Astrocyte (in vitro differentiated cells and primary cell): Measurements from ENCODE around the gene CRYAB. TPM values are rescaled to one million over a fixed set of nuclear protein-coding genes. Genes with fewer than 3 reads are reported as not detected.
A peak's percentile ranks its signal among the peaks of the same experiment; 100 is the strongest.

Experiments
- DNase-seq: peaks from one replicate; pipeline ENCODE4 v3.0.0-alpha.2; 2010; ENCODE audit warnings: low read depth
- FAIRE-seq: peaks from 2 replicates; lab custom pipeline; 2011; peaks lifted over from hg19 to GRCh38; lab: Jason Lieb, UNC
- H2AFZ ChIP-seq: 2 replicates; pipeline ENCODE4 v1.6.0; 2012; ENCODE audit warnings: low read depth, low read length, inconsistent platforms
- H3K27ac ChIP-seq: 2 replicates; pipeline ENCODE4 v1.5.1; 2011; ENCODE audit warnings: low read depth, low read length, inconsistent platforms
- H3K27me3 ChIP-seq: 2 replicates; pipeline ENCODE4 v1.6.0; 2011; ENCODE audit warnings: low read length, inconsistent platforms; ENCODE audit not compliant: insufficient read depth
- H3K36me3 ChIP-seq: 2 replicates; pipeline ENCODE4 v1.5.1; 2011; ENCODE audit warnings: low read length, inconsistent platforms; ENCODE audit not compliant: insufficient read depth
- H3K4me1 ChIP-seq: 2 replicates; pipeline ENCODE4 v1.5.1; 2011; ENCODE audit warnings: low read length, inconsistent platforms; ENCODE audit not compliant: insufficient read depth
- H3K4me2 ChIP-seq: 2 replicates; pipeline ENCODE4 v1.6.0; 2012; ENCODE audit warnings: low read length, inconsistent platforms
- H3K4me3 ChIP-seq: 2 replicates; pipeline ENCODE4 v1.5.1; 2011; ENCODE audit warnings: low read depth, mild to moderate bottlenecking, low read length, inconsistent platforms; ENCODE audit not compliant: insufficient read depth
- H3K79me2 ChIP-seq: 2 replicates; pipeline ENCODE4 v1.6.0; 2012; ENCODE audit warnings: mild to moderate bottlenecking, low read length, inconsistent platforms; ENCODE audit not compliant: insufficient read depth
- H3K9ac ChIP-seq: 2 replicates; pipeline ENCODE4 v1.6.0; 2012; ENCODE audit warnings: mild to moderate bottlenecking, low read length, inconsistent platforms
- H3K9me3 ChIP-seq: 2 replicates; pipeline ENCODE4 v1.5.1; 2012; ENCODE audit warnings: low read depth, mild to moderate bottlenecking, low read length, inconsistent platforms; ENCODE audit not compliant: insufficient read depth
- H4K20me1 ChIP-seq: 2 replicates; pipeline ENCODE4 v1.6.0; 2012; ENCODE audit warnings: low read length, inconsistent platforms; ENCODE audit not compliant: insufficient read depth
- H3K27ac Mint-ChIP-seq: one replicate; pipeline ENCODE4 v1.8.0; 2021; ENCODE audit warnings: mild to moderate bottlenecking, mixed read lengths; ENCODE audit not compliant: unreplicated experiment
- H3K27me3 Mint-ChIP-seq: one replicate; pipeline ENCODE4 v1.8.0; 2021; ENCODE audit warnings: low read depth, mixed read lengths; ENCODE audit not compliant: unreplicated experiment
- H3K36me3 Mint-ChIP-seq: one replicate; pipeline ENCODE4 v1.8.0; 2021; ENCODE audit warnings: low read depth, mixed read lengths; ENCODE audit not compliant: unreplicated experiment
- H3K4me1 Mint-ChIP-seq: one replicate; pipeline ENCODE4 v1.8.0; 2021; ENCODE audit warnings: low read depth, mixed read lengths; ENCODE audit not compliant: unreplicated experiment
- H3K4me3 Mint-ChIP-seq: one replicate; pipeline ENCODE4 v1.8.0; 2021; ENCODE audit warnings: mild to moderate bottlenecking, moderate library complexity, mixed read lengths; ENCODE audit not compliant: unreplicated experiment
- H3K9me3 Mint-ChIP-seq: one replicate; pipeline ENCODE4 v1.8.0; 2021; ENCODE audit warnings: mild to moderate bottlenecking, mixed read lengths; ENCODE audit not compliant: unreplicated experiment
- CTCF ChIP-seq: IDR thresholded peaks from 2 replicates; pipeline ENCODE4 v1.5.1; 2011; ENCODE audit warnings: low read depth, mild to moderate bottlenecking, inconsistent platforms, low read length, moderate library complexity; ENCODE audit not compliant: insufficient read depth
- EZH2 ChIP-seq: IDR thresholded peaks from 2 replicates; pipeline ENCODE4 v1.6.1; 2012; ENCODE audit warnings: mild to moderate bottlenecking, low read length, inconsistent platforms; ENCODE audit not compliant: insufficient read depth
- total RNA-seq: library from RNA; stranded (reverse); gene quantifications from 2 replicates; pipeline ENCODE4 v1.2.1, GENCODE V29; 2021

Gene CRYAB
- total RNA-seq, 1 donor from 2014 or later: 5.7 TPM

GRCh38 chr11:111922803-111923202 is 11.2 kb upstream of the CRYAB start:
- Mint-ChIP-seq H3K27ac (peak overlapping the region; percentile 12), H3K4me3 (no peak overlapping the region), H3K4me1 (peaks cover 9% of the 10 kb centered on the region), H3K27me3 (peaks cover 4% of the 10 kb centered on the region), H3K9me3 (no peaks in the 10 kb centered on the region), H3K36me3 (no peaks in the 10 kb centered on the region)
- H4K20me1 ChIP-seq: no peaks in the 10 kb centered on the region
- H3K36me3 ChIP-seq: no peaks in the 10 kb centered on the region
- no peak for FAIRE-seq
- no peaks in the 10 kb centered on the region for H3K27me3 ChIP-seq
- DNase-seq: peak; percentile 72
- TF ChIP-seq EZH2: no peak
- peaks cover 21% of the 10 kb centered on the region for H3K4me1 ChIP-seq
- H3K4me2 ChIP-seq: peak overlapping the region; percentile 58
- H3K79me2 ChIP-seq: no peaks in the 10 kb centered on the region
- no peaks in the 10 kb centered on the region for H3K9me3 ChIP-seq
- H3K27ac ChIP-seq: no peak overlapping the region
- no peak overlapping the region for H2AFZ ChIP-seq
- H3K4me3 ChIP-seq: no peak overlapping the region
- peak overlapping the region; percentile 25 for H3K9ac ChIP-seq

- no peak overlapping the region for H3K9ac ChIP-seq
- no peak overlapping the region for H3K27ac ChIP-seq
- H3K36me3 Mint-ChIP-seq: no peaks in the 10 kb centered on the region
- H3K27me3 ChIP-seq: no peaks in the 10 kb centered on the region
- TF ChIP-seq CTCF: no peak
- no peak for TF ChIP-seq EZH2
- H3K9me3 Mint-ChIP-seq: no peaks in the 10 kb centered on the region
- no peak overlapping the region for H3K4me3 Mint-ChIP-seq
- peaks cover 4% of the 10 kb centered on the region for H3K27me3 Mint-ChIP-seq
- peaks cover 18% of the 10 kb centered on the region for H3K4me1 ChIP-seq
- H4K20me1 ChIP-seq: no peaks in the 10 kb centered on the region
- no peaks in the 10 kb centered on the region for H3K9me3 ChIP-seq
- H3K4me1 Mint-ChIP-seq: peaks cover 9% of the 10 kb centered on the region
- DNase-seq: no peak
- H3K27ac Mint-ChIP-seq: no peak overlapping the region
- H3K4me2 ChIP-seq: no peak overlapping the region
- H3K36me3 ChIP-seq: no peaks in the 10 kb centered on the region
- no peak overlapping the region for H3K4me3 ChIP-seq
- H3K79me2 ChIP-seq: no peaks in the 10 kb centered on the region
- no peak overlapping the region for H2AFZ ChIP-seq
- no peak for FAIRE-seq
These were observed 10.1 kb upstream of the CRYAB start for GRCh38 chr11:111921541-111922230.

GRCh38 chr11:111920908-111921307 is 9.3 kb upstream of the CRYAB start:
- Histone ChIP-seq H4K20me1 (no peaks in the 10 kb centered on the region), H3K36me3 (no peaks in the 10 kb centered on the region), H3K27ac (no peak overlapping the region), H3K9me3 (no peaks in the 10 kb centered on the region), H3K79me2 (no peaks in the 10 kb centered on the region), H3K27me3 (no peaks in the 10 kb centered on the region), H2AFZ (no peak overlapping the region), H3K4me2 (no peak overlapping the region), H3K9ac (no peak overlapping the region), H3K4me3 (no peak overlapping the region), H3K4me1 (peaks cover 12% of the 10 kb centered on the region)
- no peak overlapping the region for H3K27ac Mint-ChIP-seq
- no peak for DNase-seq
- peaks cover 4% of the 10 kb centered on the region for H3K27me3 Mint-ChIP-seq
- no peaks in the 10 kb centered on the region for H3K9me3 Mint-ChIP-seq
- TF ChIP-seq EZH2 (no peak), CTCF (no peak)
- H3K4me3 Mint-ChIP-seq: no peak overlapping the region
- H3K36me3 Mint-ChIP-seq: no peaks in the 10 kb centered on the region
- FAIRE-seq: no peak
- peaks cover 4% of the 10 kb centered on the region for H3K4me1 Mint-ChIP-seq
